Caco-2 (cell line): ENCODE results near the gene JARID2. TPM values are rescaled to one million over a fixed set of nuclear protein-coding genes. Genes with fewer than 3 reads are reported as not detected.

Experiments used
- BruUV-seq: library from RNA; stranded (reverse); fragments of 400-500 nt; replicated peaks from 2 replicates; lab custom pipeline; 2021; lab: Mats Ljungman, UMichigan
- CTCF ChIA-PET: fragments of 300-600 bp; sonication (Branson Sonifier 250); formaldehyde crosslinking; loops from one replicate; lab custom pipeline; 2022; ENCODE audit warnings: antibody characterized with exemption; lab: Charles Lee
- POLR2A ChIA-PET: fragments of 300-600 bp; sonication (Branson Sonifier 250); formaldehyde crosslinking; loops from one replicate; lab custom pipeline; 2022; ENCODE audit warnings: antibody characterized with exemption; lab: Charles Lee
- DNase-seq, 2 experiments: peaks; one replicate each; pipeline versions ENCODE4 v3.0.0 to v3.0.0-alpha.2; 2020 to 2022
- H3K27me3 ChIP-seq: replicated peaks from 2 replicates; pipeline ENCODE4 v1.6.0; 2011; ENCODE audit warnings: low read length; ENCODE audit not compliant: control insufficient read depth, insufficient read depth
- H3K36me3 ChIP-seq: 2 replicates; pipeline ENCODE4 v1.5.1; 2011; ENCODE audit warnings: low read length; ENCODE audit not compliant: control insufficient read depth, insufficient read depth
- H3K4me1 ChIP-seq: fragments of 250-450 bp; sonication (Bioruptor Pico); 2 replicates; pipeline ENCODE4 v1.5.1; 2020; ENCODE audit warnings: mild to moderate bottlenecking
- H3K4me3 ChIP-seq: 2 replicates; pipeline ENCODE4 v1.5.1; 2011; ENCODE audit warnings: low read depth, mild to moderate bottlenecking, control low read depth, low read length
- H3K9me3 ChIP-seq: fragments of 250-450 bp; sonication (Bioruptor Pico); 2 replicates; pipeline ENCODE4 v1.5.1; 2020; ENCODE audit warnings: mild to moderate bottlenecking, moderate library complexity
- H3K27ac Mint-ChIP-seq: one replicate; pipeline ENCODE4 v1.8.0; 2022; ENCODE audit warnings: mixed read lengths; ENCODE audit not compliant: unreplicated experiment
- H3K27me3 Mint-ChIP-seq: one replicate; pipeline ENCODE4 v1.8.0; 2022; ENCODE audit warnings: mixed read lengths; ENCODE audit not compliant: insufficient read depth, unreplicated experiment
- H3K36me3 Mint-ChIP-seq: one replicate; pipeline ENCODE4 v1.8.0; 2022; ENCODE audit warnings: mild to moderate bottlenecking, mixed read lengths; ENCODE audit not compliant: insufficient read depth, unreplicated experiment
- H3K4me1 Mint-ChIP-seq: one replicate; pipeline ENCODE4 v1.8.0; 2022; ENCODE audit warnings: low read depth, mixed read lengths; ENCODE audit not compliant: unreplicated experiment
- H3K4me3 Mint-ChIP-seq: one replicate; pipeline ENCODE4 v1.8.0; 2022; ENCODE audit warnings: mild to moderate bottlenecking, moderate library complexity, mixed read lengths; ENCODE audit not compliant: unreplicated experiment
- H3K9me3 Mint-ChIP-seq: one replicate; pipeline ENCODE4 v1.8.0; 2022; ENCODE audit warnings: mixed read lengths; ENCODE audit not compliant: unreplicated experiment
- intact Hi-C: fragments of 100-400 bp; cut with micrococcal nuclease; formaldehyde crosslinking; loops from one replicate; pipeline ENCODE4 v1.10.0; 2022; ENCODE audit not compliant: unreplicated experiment
- total RNA-seq: library from RNA; stranded (reverse); gene quantifications from 2 replicates; pipeline ENCODE4 v1.2.3, GENCODE V29; 2022
- TF ChIP-seq, protein P1 (sequence below), 2 experiments: fragments of 200-600 bp in 1 of 2; IDR thresholded peaks; 1 replicate in 1 of 2; 2 replicates in 1 of 2; pipeline versions ENCODE4 v1.5.1 to v1.8.0; 2011 to 2022; ENCODE audit warnings: antibody characterized with exemption in 1 of 2, control low read depth in 1 of 2, inconsistent platforms in 1 of 2, low read depth in 1 of 2, low read length in 1 of 2, mild to moderate bottlenecking in 1 of 2, moderate library complexity in 1 of 2; ENCODE audit not compliant: insufficient read depth in 1 of 2, severe bottlenecking in 1 of 2, unreplicated experiment in 1 of 2

The JARID2 gene
- total RNA-seq, 1 experiment from 2014 or later, result 18.3 TPM

- no TSS peak for BruUV-seq
- H3K27me3 ChIP-seq, result no peaks in the 10 kb centered on the region
- no peaks in the 10 kb centered on the region for H3K36me3 ChIP-seq
- Mint-ChIP-seq H3K27ac (no peak overlapping the region), H3K9me3 (no peaks in the 10 kb centered on the region), H3K36me3 (no peaks in the 10 kb centered on the region), H3K4me3 (no peak overlapping the region), H3K4me1 (peaks cover 16% of the 10 kb centered on the region), H3K27me3 (no peaks in the 10 kb centered on the region)
- CTCF ChIA-PET, result no interaction called here
- DNase-seq, result no peak
- peaks cover 3% of the 10 kb centered on the region; the same call in 1 of the 2 replicates for H3K4me1 ChIP-seq
- POLR2A ChIA-PET, result no interaction called here
- H3K9me3 ChIP-seq, result no peaks in the 10 kb centered on the region
- TF ChIP-seq, protein P1, sequence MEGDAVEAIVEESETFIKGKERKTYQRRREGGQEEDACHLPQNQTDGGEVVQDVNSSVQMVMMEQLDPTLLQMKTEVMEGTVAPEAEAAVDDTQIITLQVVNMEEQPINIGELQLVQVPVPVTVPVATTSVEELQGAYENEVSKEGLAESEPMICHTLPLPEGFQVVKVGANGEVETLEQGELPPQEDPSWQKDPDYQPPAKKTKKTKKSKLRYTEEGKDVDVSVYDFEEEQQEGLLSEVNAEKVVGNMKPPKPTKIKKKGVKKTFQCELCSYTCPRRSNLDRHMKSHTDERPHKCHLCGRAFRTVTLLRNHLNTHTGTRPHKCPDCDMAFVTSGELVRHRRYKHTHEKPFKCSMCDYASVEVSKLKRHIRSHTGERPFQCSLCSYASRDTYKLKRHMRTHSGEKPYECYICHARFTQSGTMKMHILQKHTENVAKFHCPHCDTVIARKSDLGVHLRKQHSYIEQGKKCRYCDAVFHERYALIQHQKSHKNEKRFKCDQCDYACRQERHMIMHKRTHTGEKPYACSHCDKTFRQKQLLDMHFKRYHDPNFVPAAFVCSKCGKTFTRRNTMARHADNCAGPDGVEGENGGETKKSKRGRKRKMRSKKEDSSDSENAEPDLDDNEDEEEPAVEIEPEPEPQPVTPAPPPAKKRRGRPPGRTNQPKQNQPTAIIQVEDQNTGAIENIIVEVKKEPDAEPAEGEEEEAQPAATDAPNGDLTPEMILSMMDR (IDR thresholded peaks at IDR 0.05; ENCODE audit: insufficient read depth in 1 of 2, low read depth in 1 of 2, low read length in 1 of 2, severe bottlenecking in 1 of 2, unreplicated experiment in 1 of 2), result no peak
- intact Hi-C loops, result no loop called here
- no peak overlapping the region for H3K4me3 ChIP-seq
Observed at GRCh38 chr6:15310680-15311079, 64.8 kb downstream of the JARID2 start.

DNA sequence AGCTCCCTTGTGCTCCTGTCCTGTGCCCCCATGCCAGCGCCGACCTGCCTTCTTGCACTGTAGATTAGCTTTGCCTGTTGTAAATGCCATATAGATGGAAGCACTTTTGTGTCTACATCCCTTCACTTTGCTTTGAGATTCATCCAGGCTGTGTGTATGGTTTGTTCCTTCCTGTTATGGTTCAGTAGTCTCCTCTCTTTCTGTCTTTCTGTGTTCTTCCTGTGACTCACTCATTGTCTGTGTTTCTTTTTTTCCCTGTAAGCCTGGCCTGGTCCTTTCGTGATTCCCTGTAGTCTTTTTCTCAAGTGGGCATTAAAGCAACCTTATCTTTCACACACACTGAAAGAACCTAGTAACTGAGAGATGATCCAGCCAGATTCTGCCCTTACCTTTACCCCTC is 66.6 kb downstream of the JARID2 start:
- H3K27me3 Mint-ChIP-seq, result no peaks in the 10 kb centered on the region
- H3K27ac Mint-ChIP-seq, result no peak overlapping the region
- H3K4me3 Mint-ChIP-seq, result no peak overlapping the region
- H3K27me3 ChIP-seq, result no peaks in the 10 kb centered on the region
- H3K36me3 Mint-ChIP-seq, result no peaks in the 10 kb centered on the region
- POLR2A ChIA-PET, result no interaction called here
- H3K4me1 Mint-ChIP-seq, result peaks cover 16% of the 10 kb centered on the region
- intact Hi-C loops, result no loop called here
- H3K9me3 ChIP-seq, result no peaks in the 10 kb centered on the region
- no peak overlapping the region for H3K4me3 ChIP-seq
- BruUV-seq, result no TSS peak
- no peaks in the 10 kb centered on the region for H3K9me3 Mint-ChIP-seq
- TF ChIP-seq, protein P1 (IDR thresholded peaks at IDR 0.05; ENCODE audit: insufficient read depth in 1 of 2, low read depth in 1 of 2, low read length in 1 of 2, severe bottlenecking in 1 of 2, unreplicated experiment in 1 of 2), result no peak
- H3K4me1 ChIP-seq, result peaks cover 3% of the 10 kb centered on the region; the same call in 1 of the 2 replicates
- no peaks in the 10 kb centered on the region for H3K36me3 ChIP-seq
- DNase-seq, result no peak
- CTCF ChIA-PET, result no interaction called here

- Mint-ChIP-seq H3K27me3 (no peaks in the 10 kb centered on the region), H3K27ac (no peak overlapping the region), H3K4me1 (peaks cover 9% of the 10 kb centered on the region), H3K9me3 (no peaks in the 10 kb centered on the region), H3K4me3 (no peak overlapping the region), H3K36me3 (no peaks in the 10 kb centered on the region)
- H3K4me3 ChIP-seq, result no peak overlapping the region
- no peak for DNase-seq
- intact Hi-C loops, result no loop called here
- H3K4me1 ChIP-seq, result peaks cover 3% of the 10 kb centered on the region; the same call in 1 of the 2 replicates
- no peaks in the 10 kb centered on the region for H3K9me3 ChIP-seq
- no peaks in the 10 kb centered on the region for H3K36me3 ChIP-seq
- CTCF ChIA-PET, result no interaction called here
- no peaks in the 10 kb centered on the region for H3K27me3 ChIP-seq
- POLR2A ChIA-PET, result no interaction called here
- TF ChIP-seq, protein P1 (IDR thresholded peaks at IDR 0.05; ENCODE audit: insufficient read depth in 1 of 2, low read depth in 1 of 2, low read length in 1 of 2, severe bottlenecking in 1 of 2, unreplicated experiment in 1 of 2), result no peak
- BruUV-seq, result no TSS peak
Observed at GRCh38 chr6:15313367-15313766, 67.5 kb downstream of the JARID2 start.
